GM12878 (cell line): Measurements from ENCODE around the gene ASIC2. TPM values are rescaled to one million over a fixed set of nuclear protein-coding genes. Genes with fewer than 3 reads are reported as not detected.

ENCODE experiments used
- BMI1 ChIP-seq: fragments of 450-650 bp; IDR thresholded peaks from 2 replicates; pipeline ENCODE4 v1.6.1; 2016; ENCODE audit warnings: mild to moderate bottlenecking, moderate library complexity, borderline replicate concordance
- CEBPB ChIP-seq, 2 experiments: fragments of 150-350 bp in 1 of 2; IDR thresholded peaks; 2 replicates each; pipeline ENCODE4 v1.6.1; 2012 to 2014; ENCODE audit warnings: low read depth in 2 of 2, low read length in 2 of 2, borderline replicate concordance in 1 of 2, inconsistent platforms in 1 of 2
- ESRRA ChIP-seq: IDR thresholded peaks from 2 replicates; pipeline ENCODE4 v1.6.1; 2012; ENCODE audit warnings: mild to moderate bottlenecking, low read length, improper control_type of control experiment
- JUNB ChIP-seq: IDR thresholded peaks from 2 replicates; pipeline ENCODE4 v1.6.1; 2016; ENCODE audit warnings: antibody characterized with exemption, mild to moderate bottlenecking
- JUND ChIP-seq: IDR thresholded peaks from 2 replicates; pipeline ENCODE4 v1.6.1; 2012; ENCODE audit warnings: low read depth, mild to moderate bottlenecking, low read length, improper control_type of control experiment, moderate library complexity
- MXI1 ChIP-seq: fragments of 150-350 bp; IDR thresholded peaks from 2 replicates; pipeline ENCODE4 v1.6.1; 2011; ENCODE audit warnings: low read depth, mild to moderate bottlenecking, inconsistent platforms, low read length, improper control_type of control experiment
- MYC ChIP-seq: IDR thresholded peaks from 2 replicates; pipeline ENCODE4 v1.6.1; 2011; ENCODE audit warnings: mild to moderate bottlenecking, low read length, moderate library complexity, inconsistent platforms; ENCODE audit not compliant: insufficient read depth, insufficient replicate concordance, insufficient read length, severe bottlenecking
- PAX8 ChIP-seq: fragments of 450-650 bp; IDR thresholded peaks from 2 replicates; pipeline ENCODE4 v1.6.1; 2017; ENCODE audit warnings: mild to moderate bottlenecking, moderate library complexity
- SMAD1 ChIP-seq: fragments of 450-650 bp; IDR thresholded peaks from 2 replicates; pipeline ENCODE4 v1.6.1; 2018; ENCODE audit warnings: mild to moderate bottlenecking, low read depth; ENCODE audit not compliant: partially characterized antibody
- SMARCA5 ChIP-seq: fragments of 450-650 bp; IDR thresholded peaks from 2 replicates; pipeline ENCODE4 v1.6.1; 2017; ENCODE audit warnings: mild to moderate bottlenecking
- YY1 ChIP-seq: IDR thresholded peaks from 2 replicates; pipeline ENCODE4 v1.6.1; 2011; ENCODE audit warnings: low read depth, mild to moderate bottlenecking, low read length
- ZNF207 ChIP-seq: fragments of 450-650 bp; IDR thresholded peaks from 2 replicates; pipeline ENCODE4 v1.6.1; 2014; ENCODE audit warnings: antibody characterized with exemption, mild to moderate bottlenecking, borderline replicate concordance
- ZNF687 ChIP-seq: fragments of 450-650 bp; IDR thresholded peaks from 2 replicates; pipeline ENCODE4 v1.6.1; 2017; ENCODE audit warnings: mild to moderate bottlenecking, moderate library complexity
- polyA plus RNA-seq, 11 experiments: library from polyadenylated mRNA; depleted of rRNA in 4 of 11; unstranded in 6 of 11; stranded (reverse) in 5 of 11; fragments of >200 nt; fragmentation: Nextera tagmentation in 4 of 11; fragmentation: Illumina TruSeq in 1 of 11; extraction: Ambion mirVana in 4 of 11; extraction: Trizol in 1 of 11; gene quantifications; 1 replicate in 1 of 11; 2 replicates in 10 of 11; pipeline versions ENCODE4 v1.2.1 to v1.2.3, GENCODE V29; 2011 to 2016; ENCODE audit warnings: inconsistent platforms in 2 of 11, missing spikeins in 2 of 11, low read depth in 1 of 11
- total RNA-seq, 4 experiments: library from RNA; depleted of rRNA in 3 of 4; stranded (reverse); fragments of >200 nt in 3 of 4; fragmentation: Illumina TruSeq in 1 of 4; extraction: Trizol in 1 of 4; gene quantifications; 2 replicates each; pipeline versions ENCODE4 v1.2.1 to v1.2.3, GENCODE V29; 2013 to 2021

The ASIC2 gene
- total and polyA plus RNA-seq, 10 of the 15 experiments (the other 5 are each of a cell fraction or from before 2014, with no cell fraction given), result not detected

- TF ChIP-seq ZNF687 (no peak), PAX8 (no peak), YY1 (no peak), CEBPB (IDR thresholded peaks at IDR 0.05; ENCODE audit: borderline replicate concordance in 1 of 2, low read depth in 2 of 2, low read length in 2 of 2) (no peak), MXI1 (no peak), ZNF207 (no peak), JUND (no peak), ESRRA (no peak), JUNB (no peak), SMAD1 (no peak), MYC (no peak), BMI1 (no peak), SMARCA5 (no peak)
Measured at GRCh38 chr17:33045216-33045615, 247.9 kb downstream of the ASIC2 start (continued).
